ENCODE data around the gene ZNF329.

ZNF329 gene

GRCh38 chr19:58086825-58087710 is 63.5 kb downstream of the ZNF329 start:
- Histone ChIP-seq H3K9me3 (replicated peaks; ENCODE audit: low read length) (peaks cover 6% of the 10 kb centered on the region), H3K4me3 (ENCODE audit: low read length) (no peak overlapping the region), H3K9ac (ENCODE audit: low read depth, low read length) (no peak overlapping the region), H3K4me2 (ENCODE audit: low read length) (no peak overlapping the region), H3K36me3 (ENCODE audit: insufficient read depth, low read length) (peaks cover 16% of the 10 kb centered on the region), H3K27me3 (ENCODE audit: control insufficient read depth, insufficient read depth, low read length) (no peaks in the 10 kb centered on the region), H3K4me1 (ENCODE audit: control insufficient read depth, insufficient read depth, low read length) (no peaks in the 10 kb centered on the region)

- Histone ChIP-seq H3K4me1 (ENCODE audit: control insufficient read depth, insufficient read depth, low read length) (no peaks in the 10 kb centered on the region), H3K9ac (ENCODE audit: low read depth, low read length) (no peak overlapping the region), H3K4me2 (ENCODE audit: low read length) (no peak overlapping the region), H3K4me3 (ENCODE audit: low read length) (no peak overlapping the region), H3K9me3 (replicated peaks; ENCODE audit: low read length) (peaks cover 2% of the 10 kb centered on the region), H3K36me3 (ENCODE audit: insufficient read depth, low read length) (peaks cover 16% of the 10 kb centered on the region), H3K27me3 (ENCODE audit: control insufficient read depth, insufficient read depth, low read length) (no peaks in the 10 kb centered on the region)
Measured at GRCh38 chr19:58085348-58085875, 65.2 kb downstream of the ZNF329 start.

- Histone ChIP-seq H3K36me3 (ENCODE audit: insufficient read depth, low read length) (peaks cover 16% of the 10 kb centered on the region), H3K4me3 (ENCODE audit: low read length) (no peak overlapping the region), H3K9me3 (replicated peaks; ENCODE audit: low read length) (peaks cover 2% of the 10 kb centered on the region), H3K9ac (ENCODE audit: low read depth, low read length) (no peak overlapping the region), H3K4me1 (ENCODE audit: control insufficient read depth, insufficient read depth, low read length) (no peaks in the 10 kb centered on the region), H3K4me2 (ENCODE audit: low read length) (no peak overlapping the region), H3K27me3 (ENCODE audit: control insufficient read depth, insufficient read depth, low read length) (no peaks in the 10 kb centered on the region)
Measured at GRCh38 chr19:58084596-58085347, 65.8 kb downstream of the ZNF329 start.

- no peaks in the 10 kb centered on the region for H3K4me1 ChIP-seq (ENCODE audit: control insufficient read depth, insufficient read depth, low read length)
- peaks cover 15% of the 10 kb centered on the region for H3K36me3 ChIP-seq (ENCODE audit: insufficient read depth, low read length)
- no peak overlapping the region for H3K4me2 ChIP-seq (ENCODE audit: low read length)
- no peak overlapping the region for H3K4me3 ChIP-seq (ENCODE audit: low read length)
- no peaks in the 10 kb centered on the region for H3K27me3 ChIP-seq (ENCODE audit: control insufficient read depth, insufficient read depth, low read length)
- peaks cover 2% of the 10 kb centered on the region for H3K9me3 ChIP-seq (replicated peaks; ENCODE audit: low read length)
- no peak overlapping the region for H3K9ac ChIP-seq (ENCODE audit: low read depth, low read length)
Measured at GRCh38 chr19:58083021-58083420, 67.6 kb downstream of the ZNF329 start.

- Histone ChIP-seq H3K4me2 (ENCODE audit: low read length) (no peak overlapping the region), H3K9ac (ENCODE audit: low read depth, low read length) (no peak overlapping the region), H3K27me3 (ENCODE audit: control insufficient read depth, insufficient read depth, low read length) (no peaks in the 10 kb centered on the region), H3K9me3 (replicated peaks; ENCODE audit: low read length) (peaks cover 2% of the 10 kb centered on the region), H3K4me1 (ENCODE audit: control insufficient read depth, insufficient read depth, low read length) (no peaks in the 10 kb centered on the region), H3K36me3 (ENCODE audit: insufficient read depth, low read length) (peaks cover 6% of the 10 kb centered on the region), H3K4me3 (ENCODE audit: low read length) (no peak overlapping the region)
Measured at GRCh38 chr19:58079792-58080191, 70.8 kb downstream of the ZNF329 start.
